Measurements from ENCODE around the gene AGRN.
A peak's percentile ranks its signal among the peaks of the same experiment; 100 is the strongest.
"Not testable (repeated sequence)": the region's sequence is repeated elsewhere in the genome, so short reads cannot be mapped to it uniquely, and the experiment has no call there.

AGRN gene

GRCh38 chr1:1053682-1054081 is 33.8 kb downstream of the AGRN start:
- DNase-seq (ENCODE audit: low spot score) = no peak

DNA sequence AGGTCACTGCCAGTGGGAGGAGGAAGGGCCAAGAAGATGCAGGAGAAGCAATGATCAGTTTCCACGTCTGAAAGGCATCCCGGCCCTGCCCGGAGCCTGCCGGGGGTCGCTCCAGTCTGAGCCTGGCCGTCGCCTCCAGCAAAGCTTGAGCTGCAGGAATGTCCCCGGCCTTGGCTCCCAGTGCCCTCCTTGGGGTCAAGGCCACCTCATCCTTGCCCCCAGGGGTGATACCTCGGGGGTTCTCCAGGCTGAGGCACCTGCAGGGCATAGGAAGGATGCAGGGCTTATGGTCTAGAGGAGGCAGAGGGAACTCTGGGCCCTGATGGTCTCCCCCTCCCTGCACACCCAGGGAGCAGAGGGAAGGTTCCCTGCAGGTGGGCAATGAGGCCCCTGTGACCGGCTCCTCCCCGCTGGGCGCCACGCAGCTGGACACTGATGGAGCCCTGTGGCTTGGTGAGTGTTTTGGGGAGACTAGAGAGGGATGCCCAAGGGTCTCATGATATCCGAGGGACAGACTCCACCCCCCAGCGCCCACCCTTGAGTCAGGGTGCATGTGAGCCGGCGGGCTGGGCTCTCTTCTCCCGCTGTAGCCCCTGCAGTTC is 34.3 kb downstream of the AGRN start:
- DNase-seq (ENCODE audit: low spot score) = no peak

DNA sequence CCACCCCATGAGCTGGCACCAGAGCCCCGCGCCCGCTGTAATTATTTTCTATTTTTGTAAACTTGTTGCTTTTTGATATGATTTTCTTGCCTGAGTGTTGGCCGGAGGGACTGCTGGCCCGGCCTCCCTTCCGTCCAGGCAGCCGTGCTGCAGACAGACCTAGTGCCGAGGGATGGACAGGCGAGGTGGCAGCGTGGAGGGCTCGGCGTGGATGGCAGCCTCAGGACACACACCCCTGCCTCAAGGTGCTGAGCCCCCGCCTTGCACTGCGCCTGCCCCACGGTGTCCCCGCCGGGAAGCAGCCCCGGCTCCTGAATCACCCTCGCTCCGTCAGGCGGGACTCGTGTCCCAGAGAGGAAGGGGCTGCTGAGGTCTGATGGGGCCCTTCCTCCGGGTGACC is 35.1 kb downstream of the AGRN start:
- DNase-seq (ENCODE audit: low spot score) = no peak

GRCh38 chr1:1055841-1056736 is 36.2 kb downstream of the AGRN start:
- no peak for DNase-seq (ENCODE audit: low spot score)

GRCh38 chr1:1057769-1058087 is 37.8 kb downstream of the AGRN start:
- not testable (repeated sequence) for DNase-seq (ENCODE audit: low spot score)

DNA sequence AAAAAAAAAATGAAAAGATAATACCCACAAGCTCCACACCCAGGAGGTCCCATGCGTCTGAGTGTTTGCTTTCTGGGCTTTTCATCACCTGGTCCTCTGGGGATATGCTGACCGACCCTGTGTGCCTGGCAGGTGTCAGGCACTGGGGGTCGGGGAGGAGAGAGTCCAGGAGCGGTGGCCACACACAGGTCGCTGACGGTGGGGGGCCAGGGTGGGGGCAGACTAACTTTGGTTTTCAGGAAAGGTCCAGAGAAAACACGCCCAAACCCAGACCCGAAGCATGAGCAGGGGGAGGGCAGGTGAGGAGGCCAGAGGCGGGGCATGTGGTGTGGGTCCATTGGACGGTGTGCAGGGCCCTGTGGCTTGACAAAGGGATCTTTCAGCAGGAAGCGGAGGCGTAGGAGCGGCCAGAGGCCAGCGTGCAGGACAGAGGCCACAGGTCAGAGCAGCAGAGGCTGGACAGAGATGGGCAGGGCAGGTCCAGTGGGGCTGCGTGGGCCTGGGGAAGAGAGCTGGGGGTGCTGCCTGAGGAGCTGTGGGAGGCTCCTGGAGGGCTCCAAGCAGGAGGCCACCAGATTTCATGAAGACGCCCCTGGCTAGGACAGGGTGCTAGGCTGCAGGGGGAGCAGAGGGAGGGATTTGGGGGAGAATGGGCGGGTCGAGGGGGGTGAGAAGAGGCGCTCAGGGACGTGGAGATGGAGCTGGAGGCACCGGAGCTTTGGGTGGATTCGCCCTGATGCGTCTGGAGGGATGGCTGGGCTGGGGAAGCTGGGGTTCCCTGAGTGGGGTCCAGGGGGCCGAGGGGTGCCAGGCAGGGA is 38.4 kb downstream of the AGRN start:
- no peak for DNase-seq (ENCODE audit: low spot score)

DNA sequence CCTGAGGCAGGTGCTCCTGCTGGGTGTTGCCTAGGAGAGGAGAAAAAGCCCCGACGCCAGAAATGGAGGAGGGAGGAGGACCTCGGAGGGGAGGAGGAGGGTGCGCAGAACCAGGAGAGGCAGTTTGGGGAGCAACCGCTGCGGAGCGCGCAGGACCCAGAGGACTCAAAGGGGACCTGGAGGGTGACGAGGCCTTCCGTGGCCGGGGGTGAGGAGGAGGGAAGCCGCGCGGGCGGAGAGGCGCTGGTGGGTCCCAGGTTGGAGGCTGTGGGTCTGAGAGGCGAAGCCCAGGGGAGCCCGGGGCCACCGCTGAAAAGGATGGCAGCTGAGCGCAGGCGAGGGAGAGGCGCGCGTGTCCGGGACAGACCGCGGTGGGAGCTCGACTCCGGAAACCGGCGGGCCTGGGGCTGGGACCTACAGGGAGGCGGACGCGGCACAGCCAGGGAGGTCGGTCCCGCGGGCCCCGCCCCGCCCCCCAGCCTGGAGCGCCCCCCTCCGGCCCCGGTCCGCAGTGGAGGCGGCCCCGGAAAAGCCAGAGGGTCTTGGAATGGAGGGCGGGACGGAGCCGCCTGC is 39.1 kb downstream of the AGRN start:
- DNase-seq (ENCODE audit: low spot score) = no peak

GRCh38 chr1:1059494-1060280 is 39.8 kb downstream of the AGRN start:
- DNase-seq (ENCODE audit: low spot score) = peak; percentile 94

GRCh38 chr1:1060281-1061000 is 40.5 kb downstream of the AGRN start:
- DNase-seq (ENCODE audit: low spot score) = no peak

DNA sequence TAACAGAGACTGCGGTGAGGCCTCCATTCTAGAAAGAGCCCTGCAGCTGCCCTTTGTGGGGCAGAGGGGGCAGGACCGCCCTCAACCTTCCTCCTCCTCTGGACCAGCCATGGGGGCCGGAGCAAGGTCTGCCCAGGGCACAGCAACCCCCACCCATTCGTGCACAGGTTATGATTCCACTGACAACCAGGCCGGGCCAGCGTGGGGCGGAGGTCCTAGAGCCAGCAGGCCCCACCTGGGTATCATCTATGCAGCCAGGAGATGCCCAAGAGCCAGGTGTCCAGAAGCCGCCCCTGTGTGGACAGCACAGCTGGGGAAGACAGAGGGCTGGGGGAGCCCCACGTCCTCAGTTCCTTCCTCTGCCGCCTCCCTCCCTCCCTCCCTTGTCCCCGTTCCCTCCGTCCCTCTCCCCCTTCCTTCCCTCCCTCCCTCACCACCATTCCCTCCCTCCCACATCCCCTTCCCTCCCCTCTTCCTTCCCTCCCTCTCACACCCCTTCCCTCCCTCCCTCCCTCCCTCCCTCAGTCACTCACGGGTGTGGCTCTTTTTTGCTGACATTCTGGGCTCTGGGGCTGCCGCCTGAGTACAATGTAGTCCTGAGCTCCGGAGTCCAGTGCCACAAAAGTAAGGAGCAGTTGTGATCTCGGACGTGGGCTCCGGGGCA is 41.9 kb downstream of the AGRN start:
- DNase-seq (ENCODE audit: low spot score) = no peak

DNA sequence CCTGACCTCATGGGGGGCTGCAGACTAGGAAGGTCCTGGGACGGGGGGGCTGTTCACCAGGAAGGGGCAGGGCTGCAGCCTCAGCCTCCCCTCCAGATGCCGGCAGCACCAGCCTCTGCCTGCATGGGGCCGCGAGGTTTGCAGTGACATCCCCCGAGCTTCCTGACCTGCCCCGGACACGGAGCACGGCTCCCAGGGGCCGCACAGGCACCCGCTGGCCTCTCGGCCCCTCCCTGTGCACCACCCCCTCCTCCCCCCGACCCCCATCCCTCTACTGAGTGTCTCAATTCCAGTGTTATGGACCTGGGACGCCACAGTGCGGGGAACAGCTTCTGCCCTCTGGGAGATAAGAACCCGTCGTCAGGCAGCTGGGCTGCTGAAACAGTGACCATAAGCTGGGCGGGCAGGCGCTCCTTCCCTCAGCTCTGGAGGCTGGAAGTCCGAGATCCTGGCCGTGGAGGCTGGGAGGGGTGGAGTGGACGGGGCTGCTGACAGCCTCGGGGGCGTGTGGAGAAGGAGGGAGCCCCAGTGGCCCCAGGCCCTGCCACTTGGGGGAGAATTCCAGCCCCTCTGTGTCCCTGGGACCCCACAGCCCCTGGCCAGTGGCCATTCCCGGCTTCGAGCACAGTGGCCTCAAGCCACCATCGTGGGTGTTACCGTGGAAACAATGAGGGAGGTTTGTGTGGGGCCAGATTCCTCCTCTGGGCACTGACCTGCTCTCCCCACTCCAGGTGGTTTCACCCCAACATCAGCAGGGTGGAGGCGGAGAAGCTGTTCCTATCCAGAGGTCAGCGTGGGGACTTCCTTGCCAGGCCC is 42.6 kb downstream of the AGRN start:
- no peak for DNase-seq (ENCODE audit: low spot score)

- no peak for DNase-seq (ENCODE audit: low spot score)
Observed at GRCh38 chr1:1063261-1063944, 43.5 kb downstream of the AGRN start.

- peak; percentile 78 for DNase-seq (ENCODE audit: low spot score)
Observed at GRCh38 chr1:1063945-1064831, 44.3 kb downstream of the AGRN start.

DNA sequence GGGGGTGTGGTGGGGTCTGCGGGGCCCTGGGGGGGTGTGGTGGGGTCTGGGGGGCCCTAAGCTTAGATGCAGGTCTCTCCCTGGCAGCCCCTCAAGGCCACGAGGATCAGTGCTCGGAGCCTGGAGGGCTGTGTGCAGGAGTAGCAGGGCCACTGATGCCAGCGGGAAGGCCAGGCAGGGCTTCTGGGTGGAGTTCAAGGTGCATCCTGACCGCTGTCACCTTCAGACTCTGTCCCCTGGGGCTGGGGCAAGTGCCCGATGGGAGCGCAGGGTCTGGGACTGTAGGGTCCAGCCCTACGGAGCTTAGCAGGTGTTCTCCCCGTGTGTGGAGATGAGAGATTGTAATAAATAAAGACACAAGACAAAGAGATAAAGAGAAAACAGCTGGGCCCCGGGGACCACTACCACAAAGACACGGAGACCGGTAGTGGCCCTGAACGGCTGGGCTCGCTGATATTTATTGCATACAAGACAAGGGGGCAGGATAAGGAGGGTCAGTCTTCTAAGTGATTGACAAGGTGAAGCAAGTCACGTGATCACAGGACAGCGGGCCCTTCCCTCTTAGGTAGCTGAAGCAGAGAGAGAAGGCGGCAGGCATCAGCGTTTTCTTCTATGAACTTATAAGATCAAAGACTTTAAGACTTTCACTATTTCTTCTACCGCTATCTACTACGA is 45.5 kb downstream of the AGRN start:
- DNase-seq (ENCODE audit: low spot score) = no peak

DNA sequence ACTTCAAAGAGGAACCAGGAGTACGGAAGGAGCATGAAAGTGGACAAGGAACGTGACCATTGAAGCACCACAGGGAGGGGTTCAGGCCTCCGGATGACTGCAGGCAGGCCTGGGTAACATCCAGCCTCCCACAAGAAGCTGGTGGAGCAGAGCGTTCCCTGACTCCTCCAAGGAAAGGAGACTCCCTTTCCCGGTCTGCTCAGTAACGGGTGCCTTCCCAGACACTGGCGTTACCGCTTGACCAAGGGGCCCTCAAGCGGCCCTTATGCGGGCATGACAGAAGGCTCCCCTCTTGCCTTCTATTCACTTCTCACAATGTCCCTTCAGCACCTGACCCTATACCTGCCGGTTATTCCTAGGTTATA is 46.0 kb downstream of the AGRN start:
- DNase-seq (ENCODE audit: low spot score) = not testable (repeated sequence)

GRCh38 chr1:1066403-1067283 is 46.7 kb downstream of the AGRN start:
- DNase-seq (ENCODE audit: low spot score) = peak; percentile 82

Measured in NAMALWA (cell line).